GM23248 (cell line): ENCODE results near the gene ZNF710. TPM values are rescaled to one million over a fixed set of nuclear protein-coding genes. Genes with fewer than 3 reads are reported as not detected.

Source experiments
- DNase-seq: peaks from one replicate; pipeline ENCODE4 v3.0.0-alpha.2; 2015
- H2AFZ ChIP-seq: fragments of 200-600 bp; sonication (generic); 2 replicates; pipeline ENCODE4 v1.6.1; 2016; ENCODE audit warnings: antibody characterized with exemption
- H3F3A ChIP-seq: fragments of 200-600 bp; sonication (generic); 2 replicates; pipeline ENCODE4 v1.6.1; 2016; ENCODE audit warnings: mild to moderate bottlenecking, antibody characterized with exemption, mixed run types; ENCODE audit not compliant: insufficient read depth
- H3K27ac ChIP-seq: fragments of 200-600 bp; sonication (generic); 2 replicates; pipeline ENCODE4 v1.5.1; 2016; ENCODE audit warnings: mild to moderate bottlenecking
- H3K27me3 ChIP-seq: fragments of 200-600 bp; sonication (generic); replicated peaks from 2 replicates; pipeline ENCODE4 v1.6.1; 2016; ENCODE audit warnings: mild to moderate bottlenecking; ENCODE audit not compliant: insufficient read depth
- H3K36me3 ChIP-seq: fragments of 200-600 bp; sonication (generic); 2 replicates; pipeline ENCODE4 v1.6.1; 2016; ENCODE audit warnings: low read depth, mild to moderate bottlenecking
- H3K4me1 ChIP-seq: fragments of 200-600 bp; sonication (generic); 2 replicates; pipeline ENCODE4 v1.6.1; 2016; ENCODE audit warnings: mild to moderate bottlenecking; ENCODE audit not compliant: insufficient read depth
- H3K4me2 ChIP-seq: fragments of 200-600 bp; sonication (generic); one replicate; pipeline ENCODE4 v1.6.1; 2016; ENCODE audit warnings: mild to moderate bottlenecking; ENCODE audit not compliant: unreplicated experiment
- H3K4me3 ChIP-seq: fragments of 200-600 bp; sonication (generic); 2 replicates; pipeline ENCODE4 v1.5.1; 2016; ENCODE audit warnings: mild to moderate bottlenecking
- H3K79me2 ChIP-seq: fragments of 200-600 bp; sonication (generic); 2 replicates; pipeline ENCODE4 v1.6.1; 2016; ENCODE audit warnings: mild to moderate bottlenecking; ENCODE audit not compliant: insufficient read depth
- H3K9ac ChIP-seq: fragments of 200-600 bp; sonication (generic); 2 replicates; pipeline ENCODE4 v1.6.1; 2016; ENCODE audit warnings: mild to moderate bottlenecking
- H3K9me2 ChIP-seq: fragments of 200-600 bp; sonication (generic); 2 replicates; pipeline ENCODE4 v1.6.1; 2016; ENCODE audit warnings: mixed run types, mild to moderate bottlenecking, moderate library complexity; ENCODE audit not compliant: insufficient read depth
- H3K9me3 ChIP-seq: fragments of 200-600 bp; sonication (generic); one replicate; pipeline ENCODE4 v1.6.1; 2017; ENCODE audit warnings: low read depth
- H4K20me1 ChIP-seq: fragments of 200-600 bp; sonication (generic); 2 replicates; pipeline ENCODE4 v1.6.0; 2016; ENCODE audit not compliant: insufficient read depth
- EZH2 ChIP-seq: fragments of 200-600 bp; sonication (generic); IDR thresholded peaks from 2 replicates; pipeline ENCODE4 v1.6.1; 2018; ENCODE audit warnings: antibody characterized with exemption, mild to moderate bottlenecking; ENCODE audit not compliant: insufficient read depth, poor library complexity, severe bottlenecking
- EZH2phosphoT487 ChIP-seq: fragments of 200-600 bp; sonication (generic); IDR thresholded peaks from 2 replicates; pipeline ENCODE4 v1.6.1; 2018; ENCODE audit warnings: antibody characterized with exemption, moderate library complexity, mild to moderate bottlenecking, low read depth; ENCODE audit not compliant: insufficient read depth
- WGBS, 2 experiments: methylation state at CpG; one replicate each; pipeline ENCODE4 v1.1.6; 2015 to 2017; ENCODE audit warnings: low lambda C conversion rate in 2 of 2, low coverage in 1 of 2; ENCODE audit errors: missing lambda C conversion rate in 2 of 2; 5-methylcytosine and 5-hydroxymethylcytosine counted together
- in situ Hi-C: fragments of 300-500 bp; cut with MboI; formaldehyde crosslinking; loops from 2 replicates; pipeline ENCODE4 v1.15.0; 2020
- polyA plus RNA-seq: library from polyadenylated mRNA; unstranded; fragments of >200 nt; fragmentation: Nextera tagmentation; extraction: Ambion mirVana; gene quantifications from 2 replicates; pipeline ENCODE4 v1.2.1, GENCODE V29; 2016
- total RNA-seq: library from RNA; depleted of rRNA; stranded (reverse); fragments of >200 nt; shearing (Covaris generic); gene quantifications from 2 replicates; pipeline ENCODE4 v1.2.3, GENCODE V29; 2014

ZNF710 gene
- total and polyA plus RNA-seq, 2 experiments from 2014 or later, result 2.9 to 12.0 TPM

GRCh38 chr15:90054618-90055097 lies 53.5 kb downstream of the ZNF710 start:
- Histone ChIP-seq H3F3A (no peaks in the 10 kb centered on the region), H3K9me2 (no peaks in the 10 kb centered on the region), H3K9ac (no peak overlapping the region), H3K9me3 (no peaks in the 10 kb centered on the region), H3K79me2 (peaks cover 40% of the 10 kb centered on the region), H3K27me3 (no peaks in the 10 kb centered on the region), H3K4me2 (no peak overlapping the region), H3K4me3 (no peak overlapping the region), H4K20me1 (no peaks in the 10 kb centered on the region), H3K36me3 (no peaks in the 10 kb centered on the region), H2AFZ (no peak overlapping the region), H3K4me1 (no peaks in the 10 kb centered on the region), H3K27ac (no peak overlapping the region)
- no peak for DNase-seq
- WGBS, 2 experiments, result 75 to 80% methylated on average over 7 of the region's 7 CpGs
- TF ChIP-seq EZH2 (no peak), EZH2phosphoT487 (no peak)
- in situ Hi-C loops, result loop anchor here (25.0 kb wide), 1 partner anchor 292 kb away; the partner anchor contains the start of gene MESP1

- no peak overlapping the region for H3K4me2 ChIP-seq
- TF ChIP-seq EZH2 (no peak), EZH2phosphoT487 (no peak)
- H3K9me3 ChIP-seq, result no peaks in the 10 kb centered on the region
- H3K27ac ChIP-seq, result no peak overlapping the region
- no peaks in the 10 kb centered on the region for H3F3A ChIP-seq
- H3K4me1 ChIP-seq, result no peaks in the 10 kb centered on the region
- no peak overlapping the region for H3K9ac ChIP-seq
- no peak overlapping the region for H3K4me3 ChIP-seq
- no peaks in the 10 kb centered on the region for H3K27me3 ChIP-seq
- no peak for DNase-seq
- 75 to 83% methylated on average over 7 of the region's 7 CpGs for WGBS, 2 experiments
- H2AFZ ChIP-seq, result no peak overlapping the region
- no peaks in the 10 kb centered on the region for H3K9me2 ChIP-seq
- H3K79me2 ChIP-seq, result peaks cover 40% of the 10 kb centered on the region
- no peaks in the 10 kb centered on the region for H4K20me1 ChIP-seq
- in situ Hi-C loops, result loop anchor here (25.0 kb wide), 1 partner anchor 293 kb away; the partner anchor contains the start of gene MESP1
- H3K36me3 ChIP-seq, result no peaks in the 10 kb centered on the region
Observed at GRCh38 chr15:90055182-90055581, 54.1 kb downstream of the ZNF710 start.

- peaks cover 40% of the 10 kb centered on the region for H3K79me2 ChIP-seq
- no peak overlapping the region for H3K4me3 ChIP-seq
- H3K9me3 ChIP-seq, result no peaks in the 10 kb centered on the region
- no peaks in the 10 kb centered on the region for H3K4me1 ChIP-seq
- DNase-seq, result no peak
- H3K4me2 ChIP-seq, result no peak overlapping the region
- no peaks in the 10 kb centered on the region for H4K20me1 ChIP-seq
- in situ Hi-C loops, result loop anchor here (25.0 kb wide), 1 partner anchor 294 kb away; the partner anchor contains the start of gene MESP1
- WGBS, 2 experiments, result 93 to 97% methylated on average over 7 of the region's 7 CpGs
- TF ChIP-seq EZH2phosphoT487 (no peak), EZH2 (no peak)
- H3K36me3 ChIP-seq, result no peaks in the 10 kb centered on the region
- no peaks in the 10 kb centered on the region for H3K27me3 ChIP-seq
- H3K9me2 ChIP-seq, result no peaks in the 10 kb centered on the region
- no peaks in the 10 kb centered on the region for H3F3A ChIP-seq
- H2AFZ ChIP-seq, result no peak overlapping the region
- H3K27ac ChIP-seq, result no peak overlapping the region
- no peak overlapping the region for H3K9ac ChIP-seq
Observed at GRCh38 chr15:90056529-90056928, 55.4 kb downstream of the ZNF710 start.

- Histone ChIP-seq H3K9me2 (no peaks in the 10 kb centered on the region), H3K9ac (no peak overlapping the region), H3K27me3 (no peaks in the 10 kb centered on the region), H3K4me1 (no peaks in the 10 kb centered on the region), H3F3A (no peaks in the 10 kb centered on the region), H2AFZ (no peak overlapping the region), H3K79me2 (peaks cover 28% of the 10 kb centered on the region), H3K9me3 (no peaks in the 10 kb centered on the region), H3K27ac (no peak overlapping the region), H3K4me2 (no peak overlapping the region), H3K4me3 (no peak overlapping the region), H3K36me3 (no peaks in the 10 kb centered on the region), H4K20me1 (no peaks in the 10 kb centered on the region)
- in situ Hi-C loops, result loop anchor here (25.0 kb wide), 1 partner anchor 296 kb away; the partner anchor contains the start of gene MESP1
- 98 to 100% methylated on average over 4 of the region's 4 CpGs for WGBS, 2 experiments
- TF ChIP-seq EZH2phosphoT487 (no peak), EZH2 (no peak)
- no peak for DNase-seq
Observed at GRCh38 chr15:90058308-90058707, 57.2 kb downstream of the ZNF710 start.
